ENCODE data around the gene IFI44L.

Gene IFI44L

DNA sequence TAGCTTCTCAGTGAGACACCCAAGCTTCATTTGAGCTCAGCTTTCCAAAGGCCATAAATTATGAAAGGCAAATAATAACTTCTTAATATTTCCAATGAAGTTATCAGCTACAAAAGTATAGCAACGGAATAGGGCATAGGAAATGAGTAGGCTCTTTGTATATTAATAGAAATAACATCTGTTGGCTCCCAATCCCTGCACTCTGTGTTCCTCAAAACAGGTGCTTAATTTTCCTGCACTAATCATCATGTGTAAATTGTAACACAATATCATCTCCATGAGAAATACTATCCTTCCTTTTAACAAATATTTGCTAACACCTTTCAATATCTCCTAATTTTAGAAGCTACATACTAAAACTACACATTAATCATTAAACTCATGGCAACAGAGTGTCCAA, 19.2 kb upstream of the IFI44L start:
- TF ChIP-seq, protein P1, sequence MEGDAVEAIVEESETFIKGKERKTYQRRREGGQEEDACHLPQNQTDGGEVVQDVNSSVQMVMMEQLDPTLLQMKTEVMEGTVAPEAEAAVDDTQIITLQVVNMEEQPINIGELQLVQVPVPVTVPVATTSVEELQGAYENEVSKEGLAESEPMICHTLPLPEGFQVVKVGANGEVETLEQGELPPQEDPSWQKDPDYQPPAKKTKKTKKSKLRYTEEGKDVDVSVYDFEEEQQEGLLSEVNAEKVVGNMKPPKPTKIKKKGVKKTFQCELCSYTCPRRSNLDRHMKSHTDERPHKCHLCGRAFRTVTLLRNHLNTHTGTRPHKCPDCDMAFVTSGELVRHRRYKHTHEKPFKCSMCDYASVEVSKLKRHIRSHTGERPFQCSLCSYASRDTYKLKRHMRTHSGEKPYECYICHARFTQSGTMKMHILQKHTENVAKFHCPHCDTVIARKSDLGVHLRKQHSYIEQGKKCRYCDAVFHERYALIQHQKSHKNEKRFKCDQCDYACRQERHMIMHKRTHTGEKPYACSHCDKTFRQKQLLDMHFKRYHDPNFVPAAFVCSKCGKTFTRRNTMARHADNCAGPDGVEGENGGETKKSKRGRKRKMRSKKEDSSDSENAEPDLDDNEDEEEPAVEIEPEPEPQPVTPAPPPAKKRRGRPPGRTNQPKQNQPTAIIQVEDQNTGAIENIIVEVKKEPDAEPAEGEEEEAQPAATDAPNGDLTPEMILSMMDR (IDR thresholded peaks at IDR 0.05; ENCODE audit: extremely low read depth, missing control alignments) = no peak
- DNase-seq (ENCODE audit: low spot score) = no peak

DNA sequence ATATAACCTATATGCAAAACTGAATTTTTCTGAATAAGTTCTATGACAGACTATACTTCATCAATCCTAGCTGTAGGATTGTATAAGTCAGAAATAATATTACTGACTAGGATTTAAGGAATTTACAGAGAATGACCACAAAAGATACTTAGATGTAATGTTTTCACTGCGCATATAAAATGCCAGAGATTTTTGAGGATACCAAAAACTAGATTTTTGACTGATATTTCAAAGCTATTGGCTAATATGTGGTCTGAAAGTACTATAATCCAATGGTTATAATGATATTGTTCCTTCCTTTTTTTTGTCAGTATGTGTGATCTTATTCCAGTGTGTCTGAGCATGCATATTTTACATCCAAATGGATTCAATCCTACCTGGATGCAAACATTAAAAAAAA, 17.0 kb upstream of the IFI44L start:
- TF ChIP-seq, protein P1 (IDR thresholded peaks at IDR 0.05; ENCODE audit: extremely low read depth, missing control alignments) = no peak

DNA sequence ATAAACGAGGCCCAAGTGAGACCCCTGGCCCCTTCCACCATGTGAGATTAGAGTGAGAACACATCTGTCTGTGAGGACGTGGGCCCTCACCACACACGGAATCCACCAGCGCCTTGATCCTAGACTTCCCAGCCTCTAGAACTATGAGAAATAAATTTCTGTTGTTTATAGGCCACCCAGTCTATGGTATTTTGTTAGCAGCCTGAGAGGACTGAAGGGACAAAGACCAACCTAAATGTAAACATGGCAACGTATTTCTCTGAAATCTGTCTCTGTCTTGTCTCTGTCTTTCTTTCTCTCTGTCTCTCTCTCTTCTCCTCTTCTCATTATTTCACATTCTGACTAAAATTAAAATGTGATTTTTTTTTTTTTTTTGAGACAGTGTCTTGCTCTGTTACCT, 15.6 kb upstream of the IFI44L start:
- TF ChIP-seq, protein P1 (IDR thresholded peaks at IDR 0.05; ENCODE audit: extremely low read depth, missing control alignments) = no peak
- no peak for DNase-seq (ENCODE audit: low spot score)

More for the DNA sequence above, 17.0 kb upstream of the IFI44L start:
- DNase-seq (ENCODE audit: low spot score) = no peak

DNA sequence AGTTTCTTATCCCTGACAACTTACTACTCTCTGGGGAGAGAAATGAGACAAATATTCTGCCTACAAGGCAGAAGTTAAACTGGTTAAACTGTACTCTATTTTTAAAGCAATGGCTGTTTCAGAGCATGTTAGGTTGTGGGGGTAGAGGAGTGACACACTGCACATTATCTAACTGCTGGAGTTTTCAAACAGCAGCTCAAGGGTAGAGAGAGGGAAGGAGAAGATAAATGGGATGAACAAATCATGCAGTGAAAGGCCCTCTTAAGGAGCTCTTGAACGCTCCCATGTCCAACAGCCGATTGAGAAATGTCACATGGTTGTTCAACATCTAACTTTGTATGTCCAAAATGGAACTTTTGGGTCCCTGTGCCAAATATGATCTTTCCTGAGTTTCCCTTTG, 14.0 kb upstream of the IFI44L start:
- TF ChIP-seq, protein P1 (IDR thresholded peaks at IDR 0.05; ENCODE audit: extremely low read depth, missing control alignments) = no peak
- no peak for DNase-seq (ENCODE audit: low spot score)

DNA sequence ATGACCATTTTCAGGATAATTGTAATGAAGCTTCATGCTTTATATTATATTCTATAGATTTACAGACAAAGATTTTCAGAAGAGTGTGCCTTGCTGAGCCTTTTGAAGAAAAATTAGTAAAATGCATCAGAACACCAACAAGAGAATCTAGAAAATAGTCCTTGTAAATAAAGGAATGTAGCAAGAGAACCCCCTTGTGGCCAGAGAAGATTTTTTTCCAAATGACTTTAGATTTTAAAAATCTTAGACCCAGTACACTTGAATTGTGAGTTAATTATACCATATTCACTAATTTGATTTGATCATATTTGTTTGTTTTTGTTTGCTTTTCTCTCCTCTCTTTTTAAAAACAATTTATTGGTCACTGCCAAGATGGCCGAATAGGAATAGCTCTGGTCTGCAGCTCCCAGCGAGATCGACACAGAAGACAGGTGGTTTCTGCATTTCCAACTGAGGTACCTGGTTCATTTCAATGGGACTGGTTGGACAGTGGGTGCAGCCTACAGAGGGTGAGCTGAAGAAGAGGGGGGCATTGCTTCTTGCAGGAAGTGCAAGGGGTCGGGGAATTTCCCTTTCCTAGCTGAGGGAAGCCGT, 12.8 kb upstream of the IFI44L start:
- peak; percentile 16 for DNase-seq (ENCODE audit: low spot score)
- TF ChIP-seq, protein P1 (IDR thresholded peaks at IDR 0.05; ENCODE audit: extremely low read depth, missing control alignments) = peak; percentile 1

DNA sequence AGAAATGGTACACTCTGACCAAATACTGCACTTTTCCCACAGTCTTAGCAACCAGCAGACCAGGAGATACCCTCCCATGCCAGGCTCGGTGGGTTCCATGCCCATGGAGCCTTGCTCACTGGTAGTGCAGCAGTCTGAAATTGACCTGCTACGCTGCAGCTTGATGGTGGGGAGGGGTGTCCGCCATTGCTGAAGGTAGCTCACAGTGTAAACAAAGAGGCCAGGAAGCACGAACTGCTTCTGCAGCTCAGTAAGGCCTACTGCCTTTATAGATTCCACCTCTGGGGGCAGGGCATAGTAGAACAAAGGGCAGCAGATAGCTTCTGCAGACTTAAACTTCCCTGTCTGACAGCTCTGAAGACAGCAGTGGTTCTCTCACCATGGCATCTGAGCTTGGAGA, 12.3 kb upstream of the IFI44L start:
- TF ChIP-seq, protein P1 (IDR thresholded peaks at IDR 0.05; ENCODE audit: extremely low read depth, missing control alignments) = no peak
- DNase-seq (ENCODE audit: low spot score) = no peak

DNA sequence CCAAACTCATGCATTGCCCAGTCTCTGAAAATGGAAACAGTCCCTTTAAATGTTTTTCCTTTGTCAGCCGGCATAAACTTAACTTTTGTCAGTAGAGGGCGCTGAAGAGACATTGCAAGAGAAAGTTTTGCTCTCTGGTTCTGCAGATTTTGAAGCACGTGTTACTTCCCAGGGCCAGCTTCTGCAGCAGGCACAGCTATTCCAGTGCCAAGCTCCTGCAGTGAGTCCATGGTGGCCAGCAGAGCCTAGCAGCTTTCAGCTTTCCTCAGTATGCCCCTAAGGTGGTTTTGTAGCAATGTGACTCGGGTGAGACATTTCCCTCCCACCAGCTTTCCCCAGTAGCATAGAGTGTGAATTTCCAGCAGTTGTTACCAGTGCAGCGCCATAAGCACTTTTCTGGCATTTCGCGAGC, 2.6 kb upstream of the IFI44L start:
- TF ChIP-seq, protein P1 (IDR thresholded peaks at IDR 0.05; ENCODE audit: extremely low read depth, missing control alignments) = peak; percentile 47
- DNase-seq (ENCODE audit: low spot score) = peak; percentile 49

Measured in GM20000 (cell line).